Measurements from ENCODE around the gene SYNC. TPM values are rescaled to one million over a fixed set of nuclear protein-coding genes. Genes with fewer than 3 reads are reported as not detected.

The SYNC gene
- total and polyA plus RNA-seq, 2 donors (not counting 1 experiment from before 2014, with no cell fraction given): 50.9 to 58.1 TPM

GRCh38 chr1:32709075-32709474, 6.5 kb upstream of the SYNC start:
- no peak overlapping the region for H2AFZ ChIP-seq (ENCODE audit: low read length)
- no peaks in the 10 kb centered on the region for H3K36me3 ChIP-seq (ENCODE audit: control insufficient read depth, insufficient read depth, low read length)
- no peaks in the 10 kb centered on the region for H3K79me2 ChIP-seq (ENCODE audit: control insufficient read depth, insufficient read depth, low read length)
- H3K4me1 ChIP-seq (ENCODE audit: control insufficient read depth, extremely low read depth, insufficient read depth, low read length): peaks cover 4% of the 10 kb centered on the region
- DNase-seq (ENCODE audit: low read depth in 2 of 2): no peak
- H3K9ac ChIP-seq (ENCODE audit: insufficient read depth, low read length): no peak overlapping the region
- TF ChIP-seq EZH2 (IDR thresholded peaks at IDR 0.05; ENCODE audit: low read length, missing control alignments) (no peak), CTCF (conservative IDR thresholded peaks at IDR 0.05 in 1 of 2, IDR thresholded peaks at IDR 0.05 in 1 of 2; ENCODE audit: low read depth in 1 of 2, low read length in 2 of 2) (no peak)
- no peak overlapping the region for H3K4me3 ChIP-seq (replicated peaks in 1 of 4; ENCODE audit: control extremely low read depth in 1 of 4, insufficient read depth in 1 of 4, low read depth in 3 of 4, low read length in 4 of 4)
- H3K27me3 ChIP-seq (ENCODE audit: control insufficient read depth, insufficient read depth, low read length): no peaks in the 10 kb centered on the region
- H4K20me1 ChIP-seq (ENCODE audit: control insufficient read depth, extremely low read depth, insufficient read depth, low read length): no peaks in the 10 kb centered on the region
- no peak overlapping the region for H3K4me2 ChIP-seq (ENCODE audit: extremely low read depth, insufficient read depth, low read length)
- H3K27ac ChIP-seq (ENCODE audit: insufficient read depth, low read length): no peak overlapping the region
- H3K9me3 ChIP-seq (ENCODE audit: control insufficient read depth, insufficient read depth, low read depth, low read length): no peaks in the 10 kb centered on the region

- Histone ChIP-seq H4K20me1 (ENCODE audit: control insufficient read depth, extremely low read depth, insufficient read depth, low read length) (no peaks in the 10 kb centered on the region), H3K79me2 (ENCODE audit: control insufficient read depth, insufficient read depth, low read length) (peaks cover 6% of the 10 kb centered on the region), H3K36me3 (ENCODE audit: control insufficient read depth, insufficient read depth, low read length) (no peaks in the 10 kb centered on the region), H3K9me3 (ENCODE audit: control insufficient read depth, insufficient read depth, low read depth, low read length) (no peaks in the 10 kb centered on the region), H3K9ac (ENCODE audit: insufficient read depth, low read length) (no peak overlapping the region), H3K4me3 (replicated peaks in 1 of 4; ENCODE audit: control extremely low read depth in 1 of 4, insufficient read depth in 1 of 4, low read depth in 3 of 4, low read length in 4 of 4) (no peak overlapping the region), H3K4me1 (ENCODE audit: control insufficient read depth, extremely low read depth, insufficient read depth, low read length) (peaks cover 17% of the 10 kb centered on the region), H3K27ac (ENCODE audit: insufficient read depth, low read length) (no peak overlapping the region), H3K4me2 (ENCODE audit: extremely low read depth, insufficient read depth, low read length) (no peak overlapping the region), H3K27me3 (ENCODE audit: control insufficient read depth, insufficient read depth, low read length) (no peaks in the 10 kb centered on the region), H2AFZ (ENCODE audit: low read length) (no peak overlapping the region)
- TF ChIP-seq CTCF (conservative IDR thresholded peaks at IDR 0.05 in 1 of 2, IDR thresholded peaks at IDR 0.05 in 1 of 2; ENCODE audit: low read depth in 1 of 2, low read length in 2 of 2) (no peak), EZH2 (IDR thresholded peaks at IDR 0.05; ENCODE audit: low read length, missing control alignments) (no peak)
- no peak for DNase-seq (ENCODE audit: low read depth in 2 of 2)
These were observed 3.9 kb upstream of the SYNC start for GRCh38 chr1:32706491-32706890.

- H3K27me3 ChIP-seq (ENCODE audit: control insufficient read depth, insufficient read depth, low read length): no peaks in the 10 kb centered on the region
- no peak overlapping the region for H2AFZ ChIP-seq (ENCODE audit: low read length)
- no peak for TF ChIP-seq CTCF (conservative IDR thresholded peaks at IDR 0.05 in 1 of 2, IDR thresholded peaks at IDR 0.05 in 1 of 2; ENCODE audit: low read depth in 1 of 2, low read length in 2 of 2)
- TF ChIP-seq EZH2 (IDR thresholded peaks at IDR 0.05; ENCODE audit: low read length, missing control alignments): no peak
- H3K9me3 ChIP-seq (ENCODE audit: control insufficient read depth, insufficient read depth, low read depth, low read length): no peaks in the 10 kb centered on the region
- no peaks in the 10 kb centered on the region for H4K20me1 ChIP-seq (ENCODE audit: control insufficient read depth, extremely low read depth, insufficient read depth, low read length)
- no peak for DNase-seq (ENCODE audit: low read depth in 2 of 2)
- no peaks in the 10 kb centered on the region for H3K36me3 ChIP-seq (ENCODE audit: control insufficient read depth, insufficient read depth, low read length)
- no peak overlapping the region for H3K4me3 ChIP-seq (replicated peaks in 1 of 4; ENCODE audit: control extremely low read depth in 1 of 4, insufficient read depth in 1 of 4, low read depth in 3 of 4, low read length in 4 of 4)
- no peak overlapping the region for H3K9ac ChIP-seq (ENCODE audit: insufficient read depth, low read length)
- peaks cover 9% of the 10 kb centered on the region for H3K79me2 ChIP-seq (ENCODE audit: control insufficient read depth, insufficient read depth, low read length)
- no peak overlapping the region for H3K27ac ChIP-seq (ENCODE audit: insufficient read depth, low read length)
- no peak overlapping the region for H3K4me2 ChIP-seq (ENCODE audit: extremely low read depth, insufficient read depth, low read length)
- H3K4me1 ChIP-seq (ENCODE audit: control insufficient read depth, extremely low read depth, insufficient read depth, low read length): peaks cover 20% of the 10 kb centered on the region
These were observed 2.9 kb upstream of the SYNC start for GRCh38 chr1:32705516-32705915.
